Vagina (tissue), 2 donors: ENCODE results near the gene RBM44. TPM values are rescaled to one million over a fixed set of nuclear protein-coding genes. Genes with fewer than 3 reads are reported as not detected.

Experiments used
- DNase-seq, 2 donors: peaks; one replicate each; pipeline ENCODE4 v3.0.0-alpha.2; 2017; ENCODE audit errors: extremely low spot score in 2 of 2
- H3K27ac ChIP-seq: fragments of 200-600 bp; sonication (generic); one replicate; pipeline ENCODE4 v1.5.1; 2019
- H3K27me3 ChIP-seq: fragments of 200-600 bp; sonication (generic); one replicate; pipeline ENCODE4 v1.5.1; 2019
- H3K36me3 ChIP-seq, 2 donors: fragments of 200-600 bp; sonication (generic); one replicate each; pipeline ENCODE4 v1.5.1; 2017 to 2019
- H3K4me1 ChIP-seq: fragments of 200-600 bp; sonication (generic); one replicate; pipeline ENCODE4 v1.5.1; 2019
- H3K4me3 ChIP-seq, 2 donors: fragments of 200-600 bp; sonication (generic); 1 replicate in 1 of 2; 2 replicates in 1 of 2; pipeline ENCODE4 v1.5.1; 2016 to 2019
- H3K9me3 ChIP-seq: fragments of 200-600 bp; sonication (generic); one replicate; pipeline ENCODE4 v1.5.1; 2019
- CTCF ChIP-seq, 3 experiments: fragments of 450-650 bp in 2 of 3; fragments of 200-600 bp in 1 of 3; sonication (generic) in 1 of 3; IDR thresholded peaks; one replicate each; pipeline ENCODE4 v1.5.1; 2017 to 2019; ENCODE audit warnings: antibody characterized with exemption in 3 of 3, mild to moderate bottlenecking in 2 of 3, moderate library complexity in 2 of 3
- POLR2A ChIP-seq, 2 donors: fragments of 450-650 bp; IDR thresholded peaks; one replicate each; pipeline ENCODE4 v1.6.1; 2017; ENCODE audit warnings: antibody characterized with exemption in 2 of 2, mild to moderate bottlenecking in 2 of 2, moderate library complexity in 2 of 2
- POLR2AphosphoS5 ChIP-seq, 2 donors: sonication (generic); formaldehyde crosslinking; IDR thresholded peaks; one replicate each; pipeline ENCODE4 v1.9.0; 2017; ENCODE audit warnings: antibody characterized with exemption in 2 of 2, mild to moderate bottlenecking in 2 of 2, low read depth in 1 of 2; ENCODE audit not compliant: insufficient read depth in 1 of 2
- intact Hi-C: fragments of 100-400 bp; cut with DNase I; formaldehyde crosslinking; loops from one replicate; pipeline ENCODE4 v1.15.1; 2023
- total RNA-seq: library from RNA; depleted of rRNA; stranded (reverse); fragments of >200 nt; gene quantifications from one replicate; pipeline ENCODE4 v1.2.3, GENCODE V29; 2016

RBM44 gene
- total RNA-seq, 1 donor from 2014 or later = 0.98 TPM

GRCh38 chr2:237872178-237872887 is 73.8 kb downstream of the RBM44 start:
- DNase-seq = no peak
- intact Hi-C loops = no loop called here
- Histone ChIP-seq H3K36me3 (no peaks in the 10 kb centered on the region), H3K27me3 (no peaks in the 10 kb centered on the region), H3K9me3 (no peaks in the 10 kb centered on the region), H3K27ac (peak overlapping the region; percentile 53), H3K4me1 (peaks cover 45% of the 10 kb centered on the region), H3K4me3 (no peak overlapping the region)
- TF ChIP-seq POLR2A (IDR thresholded peaks at IDR 0.05) = no peak
- TF ChIP-seq CTCF (IDR thresholded peaks at IDR 0.05) = no peak
- TF ChIP-seq POLR2AphosphoS5 (IDR thresholded peaks at IDR 0.05; ENCODE audit: insufficient read depth in 1 of 2, low read depth in 1 of 2) = no peak

GRCh38 chr2:237873421-237873831 is 74.8 kb downstream of the RBM44 start:
- DNase-seq = no peak
- Histone ChIP-seq H3K27me3 (no peaks in the 10 kb centered on the region), H3K4me1 (peaks cover 46% of the 10 kb centered on the region), H3K36me3 (no peaks in the 10 kb centered on the region), H3K4me3 (no peak overlapping the region), H3K27ac (peak overlapping the region; percentile 53), H3K9me3 (no peaks in the 10 kb centered on the region)
- TF ChIP-seq CTCF (IDR thresholded peaks at IDR 0.05) (no peak), POLR2AphosphoS5 (IDR thresholded peaks at IDR 0.05; ENCODE audit: insufficient read depth in 1 of 2, low read depth in 1 of 2) (no peak), POLR2A (IDR thresholded peaks at IDR 0.05) (no peak)
- intact Hi-C loops = no loop called here

GRCh38 chr2:237873897-237874551 is 75.4 kb downstream of the RBM44 start:
- no peak for TF ChIP-seq POLR2A (IDR thresholded peaks at IDR 0.05)
- TF ChIP-seq POLR2AphosphoS5 (IDR thresholded peaks at IDR 0.05; ENCODE audit: insufficient read depth in 1 of 2, low read depth in 1 of 2) = no peak
- no peak for TF ChIP-seq CTCF (IDR thresholded peaks at IDR 0.05)
- H3K4me1 ChIP-seq = peaks cover 52% of the 10 kb centered on the region

GRCh38 chr2:237874585-237875161 is 76.1 kb downstream of the RBM44 start:
- TF ChIP-seq POLR2AphosphoS5 (IDR thresholded peaks at IDR 0.05; ENCODE audit: insufficient read depth in 1 of 2, low read depth in 1 of 2) (peak in 1 of 2 donors; percentile 20), POLR2A (IDR thresholded peaks at IDR 0.05) (no peak)
- H3K9me3 ChIP-seq = no peaks in the 10 kb centered on the region
- peak overlapping the region; percentile 35 for H3K27ac ChIP-seq
- DNase-seq = no peak
- no peaks in the 10 kb centered on the region for H3K27me3 ChIP-seq
- no peak overlapping the region for H3K4me3 ChIP-seq
- H3K4me1 ChIP-seq = peaks cover 54% of the 10 kb centered on the region
- intact Hi-C loops = no loop called here
- H3K36me3 ChIP-seq = no peaks in the 10 kb centered on the region

More at GRCh38 chr2:237873897-237874551, 75.4 kb downstream of the RBM44 start:
- no peaks in the 10 kb centered on the region for H3K9me3 ChIP-seq
- no peaks in the 10 kb centered on the region for H3K36me3 ChIP-seq
- no peak overlapping the region for H3K27ac ChIP-seq
- no peaks in the 10 kb centered on the region for H3K27me3 ChIP-seq
- H3K4me3 ChIP-seq = no peak overlapping the region
- intact Hi-C loops = no loop called here
- DNase-seq = no peak

- no peaks in the 10 kb centered on the region for H3K27me3 ChIP-seq
- H3K9me3 ChIP-seq = no peaks in the 10 kb centered on the region
- DNase-seq = no peak
- intact Hi-C loops = no loop called here
- H3K4me1 ChIP-seq = peaks cover 54% of the 10 kb centered on the region
- TF ChIP-seq POLR2A (IDR thresholded peaks at IDR 0.05) (no peak), POLR2AphosphoS5 (IDR thresholded peaks at IDR 0.05; ENCODE audit: insufficient read depth in 1 of 2, low read depth in 1 of 2) (no peak), CTCF (IDR thresholded peaks at IDR 0.05) (no peak)
- no peak overlapping the region for H3K4me3 ChIP-seq
- no peaks in the 10 kb centered on the region for H3K36me3 ChIP-seq
- peak overlapping the region; percentile 35 for H3K27ac ChIP-seq
Measured at GRCh38 chr2:237875256-237876060, 76.9 kb downstream of the RBM44 start.
